Sciatic nerve (tissue), 2 donors: ENCODE data around the gene KHK. TPM values are rescaled to one million over a fixed set of nuclear protein-coding genes. Genes with fewer than 3 reads are reported as not detected.

Source experiments
- ATAC-seq: fragments of 200-7000 bp; cut with Tn5 transposase; one replicate; pipeline ENCODE4 v1.9.1; 2020; ENCODE audit warnings: mild to moderate bottlenecking, moderate library complexity
- DNase-seq: peaks from one replicate; pipeline ENCODE4 v3.0.0-alpha.2; 2020; ENCODE audit warnings: low spot score
- intact Hi-C: fragments of 100-400 bp; cut with DNase I; formaldehyde crosslinking; loops from one replicate; pipeline ENCODE4 v1.14.2; 2022
- total RNA-seq: library from RNA; stranded (reverse); fragmentation: NEBNext Ultra II Directional; extraction: Animal tissue kit (Norgen Biotek cat#: 25700); gene quantifications from one replicate; pipeline ENCODE4 v1.2.1, GENCODE V29; 2021
- donor health status: DM: no; HTN: no; CAD: no.
- donor health status: DM: no; HTN: no; CAD: no.

KHK gene
- total RNA-seq, 1 donor from 2014 or later, result 7.1 TPM

DNA sequence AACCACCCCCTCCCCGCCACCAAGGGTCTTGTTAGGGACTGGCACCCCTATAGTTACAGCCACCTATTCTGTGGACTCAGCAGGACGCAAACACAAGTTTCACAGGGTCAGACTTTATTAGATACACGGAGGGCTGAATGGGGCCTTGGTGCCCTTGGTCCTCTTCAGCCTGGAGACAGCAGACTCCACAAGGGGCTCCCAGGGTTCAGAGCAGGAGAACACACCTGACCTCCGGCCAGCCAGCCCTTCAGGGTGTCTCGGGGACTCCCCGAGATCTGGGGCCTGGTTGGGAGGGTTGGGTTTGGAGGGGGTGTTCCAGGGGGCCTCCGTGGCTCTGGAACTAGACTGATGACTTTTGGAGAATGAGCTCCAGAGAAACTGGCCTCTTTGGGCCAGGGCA lies 50.2 kb downstream of the KHK start:
- DNase-seq (no peak), ATAC-seq (no peak)
- intact Hi-C loops, result no loop called here

DNA sequence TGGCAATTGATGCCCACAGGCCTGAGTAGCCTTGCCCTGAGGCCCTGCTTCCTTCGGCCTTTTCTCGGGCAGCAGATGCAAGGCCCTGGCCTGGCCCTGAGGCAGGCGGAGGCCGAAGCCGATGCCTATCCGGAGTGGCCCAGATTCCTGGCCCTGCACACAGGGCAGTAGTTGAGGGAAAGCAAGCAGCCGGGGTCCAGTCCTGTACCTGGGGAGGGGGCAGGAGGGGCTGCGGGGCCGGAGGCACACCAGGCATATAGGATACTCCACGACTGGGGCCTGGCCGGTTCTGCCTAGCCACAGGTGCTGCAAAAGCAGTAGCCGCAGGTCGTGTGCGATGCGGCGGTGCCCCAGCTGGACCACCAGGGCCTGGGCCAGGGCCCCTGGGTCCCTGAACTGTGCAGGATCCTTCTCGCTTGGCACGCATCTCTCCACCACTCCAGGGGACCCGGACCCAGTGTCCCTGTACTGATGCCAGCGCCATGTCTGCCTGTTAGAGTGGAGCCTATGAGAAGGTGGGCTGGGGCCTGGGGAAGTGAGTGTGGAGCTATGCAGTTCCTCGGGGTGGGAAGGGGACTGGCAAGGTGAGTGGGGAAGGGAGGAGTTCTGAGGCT lies 50.9 kb downstream of the KHK start:
- ATAC-seq (no peak), DNase-seq (no peak)
- intact Hi-C loops, result no loop called here

DNA sequence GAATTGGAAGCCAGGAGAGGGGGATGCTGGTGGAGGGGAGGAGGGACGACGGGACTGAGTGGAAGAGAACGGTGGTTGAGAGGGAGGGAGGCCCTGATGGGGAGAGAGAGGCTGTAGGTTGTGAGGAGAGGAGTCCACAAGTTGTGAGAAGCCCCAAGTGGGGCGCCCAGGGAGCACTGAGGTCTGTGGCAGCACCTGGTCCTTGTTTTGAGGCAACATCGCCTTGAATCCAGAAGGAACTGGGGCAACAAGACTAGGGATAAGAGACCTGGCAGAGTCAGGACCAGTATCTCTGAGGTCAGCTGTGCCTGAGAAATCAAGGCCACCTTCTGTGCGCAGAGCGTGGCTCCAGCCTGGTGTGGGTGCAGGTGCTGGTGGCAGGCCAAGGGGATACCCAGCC lies 51.5 kb downstream of the KHK start:
- no peak for ATAC-seq
- intact Hi-C loops, result no loop called here

DNA sequence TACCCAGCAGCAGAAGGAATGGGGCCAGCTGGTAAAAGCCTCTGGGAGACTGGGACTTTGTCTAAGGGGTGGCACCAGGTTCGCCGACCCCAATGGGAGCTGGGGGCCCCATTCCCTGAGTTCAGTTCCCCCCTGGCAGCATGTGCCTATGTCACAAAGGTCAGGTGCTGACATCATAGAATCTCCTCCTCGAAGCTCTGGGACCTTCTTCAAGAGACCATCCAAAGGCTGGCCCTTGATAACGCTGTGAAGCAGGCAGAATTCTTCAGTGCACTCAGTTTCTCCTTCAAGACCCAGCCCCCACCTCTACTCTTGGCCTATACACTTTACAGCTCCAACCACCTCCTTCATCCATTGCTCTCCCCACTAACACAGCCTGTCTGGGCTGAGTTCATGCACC lies 52.7 kb downstream of the KHK start, which contains the start of gene PRR30:
TSS of gene PRR30 (minus strand) at position 101 of the 400 bp plus-strand sequence. CDS start 1,081 bp downstream, outside the sequence.
- intact Hi-C loops, result no loop called here
- DNase-seq (no peak), ATAC-seq (no peak)

More for the DNA sequence above, 51.5 kb downstream of the KHK start:
- DNase-seq, result no peak

DNA sequence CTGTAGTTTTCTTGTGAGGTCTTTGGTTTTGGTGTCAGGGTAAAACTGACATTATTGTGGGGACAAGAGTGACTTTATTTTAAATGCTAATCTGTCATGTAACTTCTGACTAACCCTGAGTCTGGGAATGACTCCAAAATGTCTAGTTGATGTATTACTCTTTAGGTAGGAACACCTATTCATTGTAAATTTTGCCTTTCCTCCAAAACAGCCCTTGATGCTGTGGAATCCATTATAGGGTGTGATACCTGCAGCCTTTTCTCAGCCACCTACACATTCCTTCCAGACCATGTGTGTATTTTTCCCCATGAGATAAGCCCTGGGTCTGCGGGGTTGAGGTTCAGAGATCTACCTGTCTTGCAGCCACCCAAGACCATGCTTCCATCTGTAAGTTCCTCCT lies 56.7 kb downstream of the KHK start:
- ATAC-seq (no peak), DNase-seq (no peak)
- intact Hi-C loops, result no loop called here

DNA sequence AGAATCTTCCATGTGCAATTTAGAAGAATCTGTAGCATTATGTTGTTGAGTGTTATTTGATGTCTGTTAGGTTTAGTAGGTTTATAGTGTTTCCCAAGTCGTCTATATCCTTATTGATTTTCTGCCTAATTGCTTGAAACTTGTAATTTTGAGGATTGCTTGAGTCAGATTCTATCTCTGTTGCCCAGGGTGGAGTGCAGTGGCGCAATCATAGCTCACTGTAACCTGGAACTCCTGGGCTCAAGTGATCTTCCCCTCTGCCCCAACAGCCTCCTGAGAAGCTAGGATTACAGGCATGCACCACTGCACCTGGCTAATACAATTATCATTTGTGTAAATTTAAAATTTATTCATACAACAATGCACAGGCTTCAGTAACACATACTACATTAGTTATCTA lies 59.1 kb downstream of the KHK start:
- intact Hi-C loops, result no loop called here
- DNase-seq, result peak; percentile 6
- no peak for ATAC-seq

DNA sequence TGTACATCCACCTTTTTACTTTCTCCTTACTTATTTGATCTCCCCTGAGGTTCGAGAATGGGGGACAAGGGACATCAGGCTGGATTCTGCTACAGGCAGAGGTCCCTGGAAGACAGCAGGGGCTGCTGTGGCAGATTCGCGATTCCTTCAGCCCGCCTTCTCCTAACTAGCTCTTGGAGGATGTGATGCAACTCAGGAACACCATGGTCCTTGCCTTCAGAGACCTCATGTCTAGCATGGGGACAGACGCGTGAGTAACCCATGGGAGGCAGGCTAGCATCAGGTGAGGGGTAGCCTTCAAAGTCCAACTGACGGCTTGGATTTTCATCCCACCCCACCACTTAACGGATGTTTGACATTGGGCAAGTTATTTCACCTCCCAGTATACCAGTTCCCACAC lies 61.4 kb downstream of the KHK start:
- DNase-seq, result no peak

DNA sequence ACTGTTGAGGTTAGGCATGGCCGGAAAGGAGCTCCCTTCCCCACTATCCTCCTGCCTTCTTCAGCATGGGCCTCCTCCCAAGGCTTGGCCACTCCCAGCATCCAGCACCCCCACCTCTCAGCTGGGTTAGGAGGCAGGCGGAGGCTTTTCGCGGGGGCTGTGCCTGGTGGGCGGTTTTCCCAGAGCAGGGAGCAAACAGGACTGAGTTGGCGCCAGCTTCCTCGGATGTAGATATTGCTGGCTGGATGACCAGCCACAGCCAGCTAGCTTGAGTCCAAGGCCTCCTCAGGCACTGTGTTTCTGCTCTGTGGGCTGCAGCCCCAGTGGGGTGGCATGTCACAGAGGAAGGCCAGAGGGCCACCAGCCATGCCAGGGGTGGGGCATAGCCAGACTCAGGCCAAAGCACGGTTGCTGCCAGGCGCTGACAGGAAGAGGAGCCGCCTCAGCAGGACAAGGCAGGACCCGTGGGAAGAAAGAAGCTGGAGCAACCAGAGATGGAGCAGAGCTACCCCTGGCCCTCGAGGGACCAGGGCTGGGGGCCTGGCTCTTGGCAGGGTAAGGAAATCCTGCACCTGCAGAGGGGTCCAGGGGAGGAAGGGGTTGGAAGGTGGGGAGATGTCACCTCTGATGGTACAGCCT lies 62.3 kb downstream of the KHK start, which contains the start of gene TCF23:
TSS of gene TCF23 (plus strand) at position 204 of the 639 bp plus-strand sequence. CDS start at position 334, 130 bp downstream.
- intact Hi-C loops, result no loop called here
- DNase-seq, result no peak
- ATAC-seq, result no peak

More for the DNA sequence above, 61.4 kb downstream of the KHK start:
- intact Hi-C loops, result no loop called here
- no peak for ATAC-seq

DNA sequence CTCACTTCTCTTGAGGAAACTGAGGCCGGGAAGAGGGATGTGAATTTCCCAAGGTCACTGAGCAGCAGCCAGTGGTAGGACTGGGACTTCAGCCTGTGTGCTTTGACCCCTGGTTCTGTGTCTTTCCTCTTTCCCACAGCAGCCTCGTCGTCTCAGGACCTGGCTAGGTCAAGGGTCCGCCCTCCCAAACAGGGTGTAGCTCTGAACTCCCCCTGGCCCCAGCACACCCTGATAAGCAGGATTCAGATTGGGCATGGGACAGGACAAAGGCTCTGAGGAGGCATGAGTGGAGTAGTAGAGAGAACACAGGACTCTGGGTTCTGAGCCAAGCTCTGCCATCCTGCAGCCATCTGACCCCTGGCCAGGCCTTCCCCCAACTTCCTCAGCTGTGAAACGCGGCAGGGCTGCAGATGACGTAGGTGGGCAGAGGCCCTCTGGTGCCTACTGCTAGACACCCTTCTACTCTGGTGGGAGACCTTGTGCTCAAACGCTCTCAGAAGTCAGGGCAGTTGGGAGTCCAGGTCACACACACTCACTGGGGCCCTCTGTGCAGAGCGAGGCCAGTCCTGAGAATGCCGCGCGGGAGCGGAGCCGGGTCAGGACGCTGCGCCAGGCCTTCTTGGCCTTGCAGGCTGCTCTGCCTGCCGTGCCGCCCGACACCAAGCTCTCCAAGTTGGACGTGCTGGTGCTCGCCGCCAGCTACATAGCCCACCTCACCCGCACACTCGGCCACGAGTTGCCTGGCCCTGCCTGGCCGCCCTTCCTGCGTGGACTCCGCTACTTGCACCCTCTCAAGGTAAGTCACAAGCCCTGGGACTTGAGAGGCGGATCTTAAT lies 63.2 kb downstream of the KHK start:
- intact Hi-C loops, result no loop called here
- no peak for DNase-seq
- ATAC-seq, result no peak

Other genes with a start within 250 kb of the KHK start
- gene DPYSL5, start 238.6 kb upstream of the KHK start, total RNA-seq, result not detected
- 26.7 TPM for gene MAPRE3, start 116.1 kb upstream of the KHK start, total RNA-seq
- 74.0 TPM for gene TMEM214, start 53.8 kb upstream of the KHK start, total RNA-seq
- 16.3 TPM for gene AGBL5, start 35.1 kb upstream of the KHK start, total RNA-seq
- 198 TPM for gene OST4, start 15.1 kb upstream of the KHK start, total RNA-seq
- gene EMILIN1, start 8.2 kb upstream of the KHK start, total RNA-seq, result 46.8 TPM
- 4.1 TPM for gene CGREF1, start 32.4 kb downstream of the KHK start, total RNA-seq
- gene ABHD1, start 37.0 kb downstream of the KHK start, total RNA-seq, result 3.6 TPM
- gene PREB, start 47.9 kb downstream of the KHK start, total RNA-seq, result 30.3 TPM
- gene PRR30, start 52.6 kb downstream of the KHK start, total RNA-seq, result not detected
- gene TCF23, start 62.2 kb downstream of the KHK start, total RNA-seq, result not detected
- 92.1 TPM for gene ATRAID, start 125.3 kb downstream of the KHK start, total RNA-seq
- gene SLC5A6, start 125.5 kb downstream of the KHK start, total RNA-seq, result 22.6 TPM
- 31.4 TPM for gene CAD, start 130.6 kb downstream of the KHK start, total RNA-seq
- gene SLC30A3, start 176.3 kb downstream of the KHK start, total RNA-seq, result not detected
- gene DNAJC5G, start 188.7 kb downstream of the KHK start, total RNA-seq, result not detected
- gene TRIM54, start 195.7 kb downstream of the KHK start, total RNA-seq, result 0.31 TPM
- 2.4 TPM for gene UCN, start 221.7 kb downstream of the KHK start, total RNA-seq
- gene MPV17, start 236.3 kb downstream of the KHK start, total RNA-seq, result 53.5 TPM